ENCODE measurements around the gene SLC35E2B.
A peak's percentile ranks its signal among the peaks of the same experiment; 100 is the strongest.
"Not testable (repeated sequence)": the region's sequence is repeated elsewhere in the genome, so short reads cannot be mapped to it uniquely, and the experiment has no call there.

SLC35E2B gene

DNA sequence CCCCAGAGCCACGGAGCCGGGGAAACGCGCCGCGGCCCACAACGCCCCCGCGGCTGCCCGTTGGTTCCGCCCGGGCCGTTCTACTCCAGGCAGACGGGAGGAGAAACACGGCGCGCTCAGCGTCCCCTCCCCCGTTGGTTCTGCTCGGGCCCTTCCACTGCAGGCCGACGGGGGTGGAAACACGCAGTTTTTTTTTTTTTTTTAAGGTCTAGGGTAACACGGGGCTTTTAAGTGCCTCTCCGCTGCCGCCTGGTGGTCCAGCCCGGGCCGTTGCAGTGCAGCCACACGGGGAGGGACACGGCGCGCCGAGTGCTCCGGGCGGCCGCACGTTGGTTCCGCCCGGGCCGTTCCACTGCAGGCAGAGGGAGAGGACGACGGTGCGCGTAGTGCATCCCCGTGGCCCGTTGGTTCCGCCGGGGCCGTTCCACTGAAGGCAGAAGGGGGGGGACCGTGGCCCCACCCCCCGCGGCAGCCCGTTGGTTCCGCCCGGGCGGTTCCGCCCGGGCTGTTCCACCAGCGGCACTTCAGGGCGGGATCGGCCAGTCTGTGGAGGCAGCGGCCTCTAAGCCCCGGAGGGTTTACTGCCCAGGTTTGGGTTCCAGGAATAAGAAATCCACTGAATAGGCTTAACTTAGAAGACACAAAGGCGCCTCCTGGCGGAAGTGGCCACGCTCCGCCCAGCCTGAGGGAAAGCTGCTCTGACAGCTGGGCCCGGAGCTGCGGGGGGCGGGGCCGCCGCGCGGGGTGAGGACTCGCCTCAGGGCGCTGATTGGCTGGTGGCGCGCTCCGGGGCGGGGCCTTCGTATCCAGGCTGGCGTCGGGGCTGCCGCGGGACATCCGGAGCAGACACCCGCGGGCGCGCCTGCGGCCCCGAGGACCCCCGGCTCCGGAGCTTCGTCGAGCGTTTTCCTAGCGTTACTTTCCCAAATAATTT is at the start of gene SLC35E2B:
SLC35E2B (minus strand) TSS at position 82 of the 934 bp plus-strand sequence. CDS start 16,096 bp downstream, outside the sequence.
- peak; percentile 87 for DNase-seq (ENCODE audit: low spot score)

DNA sequence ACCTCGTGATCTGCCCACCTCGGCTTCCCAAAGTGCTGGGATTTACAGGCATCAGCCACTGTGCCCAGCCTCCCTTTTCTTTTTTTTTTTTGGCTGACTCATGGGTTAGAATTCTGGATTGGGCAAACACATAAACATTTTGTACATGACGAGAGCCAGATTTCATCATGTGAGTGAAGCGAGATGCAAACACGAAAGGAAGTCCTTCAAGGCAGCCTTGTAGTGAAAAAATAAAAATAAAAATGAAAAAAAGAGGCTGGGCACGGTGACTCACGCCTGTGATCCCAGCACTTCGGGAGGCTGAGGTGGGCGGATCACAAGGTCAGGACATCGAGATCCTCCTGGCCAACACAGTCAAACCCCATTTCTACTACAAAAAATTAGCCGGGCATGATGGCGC is 48.4 kb upstream of the SLC35E2B start:
- DNase-seq (ENCODE audit: low spot score): not testable (repeated sequence)

DNA sequence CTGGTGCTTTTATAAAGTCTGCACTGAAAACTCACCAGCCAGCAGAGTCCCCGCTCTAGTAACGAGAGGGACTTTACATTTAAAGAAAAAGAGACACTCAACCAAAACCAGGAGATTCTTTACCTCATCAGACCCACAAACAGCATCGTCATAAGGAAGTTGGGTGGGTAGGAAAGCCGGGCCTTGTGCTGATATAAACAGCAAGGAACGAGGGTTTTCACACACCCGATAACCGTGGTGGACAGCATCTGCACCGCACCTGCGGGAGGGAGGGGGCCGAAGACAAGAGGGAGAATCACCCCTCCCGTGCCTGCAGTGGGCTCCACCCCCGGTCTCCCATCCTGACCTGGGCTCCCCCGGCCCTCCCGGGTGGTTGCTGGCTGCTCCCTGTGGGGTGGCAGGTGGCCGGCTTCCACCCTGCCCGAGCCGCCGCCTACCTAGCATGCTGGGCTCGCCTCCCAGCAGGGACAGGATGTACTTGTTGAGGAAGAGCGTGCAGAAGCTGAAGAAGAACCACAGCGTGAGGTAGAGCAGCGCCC is 46.3 kb upstream of the SLC35E2B start:
- not testable (repeated sequence) for DNase-seq (ENCODE audit: low spot score)

DNA sequence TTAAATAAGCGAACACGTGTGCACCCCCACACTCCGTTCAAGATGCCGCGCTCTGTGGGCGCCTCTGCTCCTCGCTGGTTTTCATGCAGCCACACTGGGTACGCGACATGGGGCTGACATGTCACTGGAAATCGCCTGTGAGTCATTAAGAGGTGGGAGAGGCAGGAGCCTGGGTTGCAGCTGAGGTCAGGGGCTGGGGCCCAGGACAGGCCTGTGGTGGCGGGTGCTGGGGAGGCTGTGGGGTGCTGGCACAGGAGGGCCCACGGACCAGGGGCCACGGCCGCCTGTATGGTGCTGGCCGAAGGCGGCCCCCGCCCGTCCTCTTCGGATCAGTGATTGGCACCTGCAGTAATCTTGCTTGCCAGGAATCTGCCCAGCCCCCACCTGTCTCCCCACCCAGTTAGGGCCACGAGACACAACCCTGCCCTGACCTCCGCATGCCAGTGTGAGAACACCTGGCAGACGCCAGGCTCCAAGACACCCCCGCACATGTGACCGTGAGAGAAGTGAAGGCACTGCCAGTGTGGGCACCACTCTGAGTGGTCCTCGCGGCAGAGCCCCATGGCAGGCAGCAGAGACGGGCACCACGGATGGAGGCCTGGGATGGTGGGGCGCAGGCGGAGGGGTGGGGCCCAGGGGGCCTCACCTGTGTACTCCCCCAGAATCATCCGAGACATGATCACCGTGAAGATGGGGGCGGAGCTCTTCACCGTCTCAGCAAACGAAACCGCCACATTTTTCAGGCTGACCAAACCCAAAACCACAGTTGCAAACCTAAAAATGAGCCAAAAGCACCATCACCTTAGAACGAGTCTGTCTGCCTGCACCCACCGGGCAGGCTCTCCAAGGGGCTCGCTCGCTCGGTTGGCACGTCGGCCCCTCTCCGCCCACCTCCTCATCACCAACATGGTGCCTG is 45.3 kb upstream of the SLC35E2B start:
- DNase-seq (ENCODE audit: low spot score): not testable (repeated sequence)

DNA sequence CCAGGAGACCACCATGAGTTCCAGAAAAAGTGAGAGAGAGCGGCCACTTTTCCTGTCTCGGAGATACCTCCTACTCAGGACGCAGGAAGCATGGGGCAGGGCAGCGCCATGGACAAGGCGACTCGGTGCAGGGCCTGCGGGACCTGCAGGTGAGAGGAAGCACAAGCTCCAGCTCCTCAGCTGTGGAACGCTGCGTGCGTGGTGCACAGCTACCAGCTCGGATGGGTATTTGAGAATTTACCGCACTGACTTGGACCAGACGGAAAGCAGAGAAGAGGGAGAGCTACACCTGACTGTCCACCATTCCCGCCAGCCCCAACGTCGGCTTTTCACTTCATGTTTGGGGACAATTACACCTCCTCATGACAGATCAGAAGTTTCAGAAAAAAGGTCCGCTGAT is 39.8 kb upstream of the SLC35E2B start:
- no peak for DNase-seq (ENCODE audit: low spot score)

DNA sequence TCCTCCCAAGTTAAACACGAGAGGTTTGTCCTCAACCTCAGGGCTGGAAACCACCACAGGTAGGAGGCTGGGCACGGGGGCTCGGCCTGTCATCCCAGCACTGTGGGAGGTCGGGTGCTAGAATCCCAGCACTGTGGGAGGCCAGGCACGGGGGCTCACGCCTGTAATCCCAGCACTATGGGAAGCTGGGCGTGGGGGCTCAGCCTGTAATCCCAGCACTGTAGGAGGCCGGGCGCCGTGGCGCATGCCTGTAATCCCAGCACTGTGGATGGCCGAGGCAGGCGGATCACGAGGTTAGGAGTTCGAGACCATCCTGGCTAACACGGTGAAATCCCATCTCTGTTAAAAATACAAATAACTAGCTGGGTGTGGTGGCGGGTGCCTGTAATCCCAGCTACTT is 38.3 kb upstream of the SLC35E2B start:
- DNase-seq (ENCODE audit: low spot score): no peak

DNA sequence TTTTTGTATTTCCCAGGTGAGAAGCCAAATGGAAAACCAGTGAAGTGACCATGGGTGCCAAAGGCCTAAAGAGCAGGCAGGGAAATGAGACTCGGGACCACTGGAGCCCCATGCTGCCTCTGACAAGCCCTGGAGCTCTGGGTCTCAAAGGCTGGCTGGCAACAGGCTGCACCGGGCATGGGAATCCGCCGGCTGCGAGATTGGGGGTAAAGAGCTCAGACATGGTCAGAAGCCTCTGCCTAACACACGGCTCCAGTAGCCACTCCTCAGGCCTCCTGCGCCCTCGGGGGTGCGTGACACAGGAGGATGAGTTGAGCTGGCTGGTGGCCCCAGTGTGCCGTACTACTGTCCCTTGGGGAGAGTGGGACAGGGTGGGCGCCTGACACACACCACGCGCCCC is 37.6 kb upstream of the SLC35E2B start:
- not testable (repeated sequence) for DNase-seq (ENCODE audit: low spot score)

DNA sequence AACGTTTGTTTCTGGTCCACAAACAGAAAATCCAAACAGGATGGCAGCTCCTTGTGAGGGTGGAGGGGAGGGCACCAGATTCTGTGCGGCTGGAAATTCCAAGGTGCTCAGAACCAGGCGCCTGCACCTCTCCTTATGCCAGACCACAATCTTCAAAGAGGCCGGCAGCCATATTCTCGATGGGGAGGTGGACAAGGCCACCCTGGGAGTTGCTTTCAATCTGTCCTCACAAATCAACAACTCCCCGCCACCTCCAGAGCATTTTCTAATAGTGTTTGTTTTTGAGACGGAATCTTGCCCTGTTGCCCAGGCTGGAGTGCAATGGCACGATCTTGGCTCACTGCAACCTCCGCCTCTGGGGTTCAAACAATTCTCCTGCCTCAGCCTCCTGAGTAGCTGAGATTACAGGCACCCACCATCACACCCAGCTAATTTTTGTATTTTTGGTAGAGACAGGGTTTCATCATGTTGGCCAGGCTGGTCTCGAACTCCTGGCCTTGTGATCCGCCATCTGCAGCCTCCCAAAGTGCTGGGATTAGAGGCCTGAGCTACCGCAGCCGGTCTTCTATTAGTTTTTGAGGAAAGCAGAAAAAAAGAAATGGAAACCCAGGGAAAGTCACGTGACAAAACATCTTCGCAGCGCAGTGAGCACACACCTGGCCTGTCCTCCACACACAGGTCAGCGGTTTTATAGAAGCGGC is 36.7 kb upstream of the SLC35E2B start:
- DNase-seq (ENCODE audit: low spot score): not testable (repeated sequence)

DNA sequence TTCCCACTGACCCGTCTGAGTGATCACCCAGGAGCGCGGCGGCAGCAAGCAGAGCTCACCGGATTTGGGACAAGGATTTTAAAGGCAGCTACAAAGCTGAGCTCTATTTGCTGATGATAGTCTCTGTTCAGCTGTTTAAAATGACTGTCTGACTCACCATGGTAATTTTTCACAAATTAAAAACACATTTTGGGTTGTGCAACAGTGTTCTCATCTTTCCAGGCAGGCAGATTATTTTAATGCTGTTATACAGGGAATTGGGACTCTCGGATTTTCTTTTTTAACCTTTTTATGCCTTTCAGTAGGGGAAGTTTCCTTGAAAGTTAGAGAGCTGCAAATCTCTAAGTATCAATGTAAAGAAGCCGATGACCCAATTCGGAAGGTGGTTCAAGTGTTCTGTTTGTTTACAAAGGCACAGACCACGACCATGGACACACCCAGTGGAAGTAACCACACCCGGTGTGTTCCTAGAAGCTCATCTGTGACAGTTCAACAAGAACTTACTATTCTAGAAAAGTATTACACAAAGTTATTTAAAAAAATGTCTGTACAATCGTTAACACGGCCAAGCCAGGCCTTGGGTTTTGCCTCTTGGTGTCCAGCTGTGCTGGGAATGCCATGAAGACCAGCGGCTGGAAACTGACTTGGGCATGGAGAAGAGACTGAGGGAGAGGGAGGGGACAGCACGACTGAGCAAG is 35.9 kb upstream of the SLC35E2B start:
- DNase-seq (ENCODE audit: low spot score): peak; percentile 1

DNA sequence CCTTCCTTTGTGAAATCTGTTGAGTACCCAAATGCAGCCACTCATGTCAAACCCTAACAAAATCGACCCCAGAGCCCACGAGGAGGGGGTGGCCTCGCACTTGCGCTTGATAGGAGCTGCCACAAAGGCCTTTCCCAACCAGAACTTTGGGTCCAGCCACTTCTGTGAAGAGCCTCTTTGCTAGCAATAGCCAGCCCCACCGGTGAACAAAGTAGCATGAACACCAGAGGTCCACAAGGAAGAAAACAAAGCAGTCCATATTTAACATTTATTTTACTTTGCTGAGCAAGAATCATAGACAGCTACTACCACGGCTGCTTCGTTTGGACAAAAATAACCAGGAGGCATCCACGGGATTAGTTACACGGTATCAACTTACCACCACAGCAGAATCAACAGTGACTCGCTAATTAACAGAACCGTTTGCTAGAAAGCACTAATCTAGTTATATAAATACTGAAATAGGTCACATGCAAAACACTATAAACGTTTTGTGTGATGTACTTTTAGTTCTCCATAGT is 34.6 kb upstream of the SLC35E2B start:
- DNase-seq (ENCODE audit: low spot score): not testable (repeated sequence)

DNA sequence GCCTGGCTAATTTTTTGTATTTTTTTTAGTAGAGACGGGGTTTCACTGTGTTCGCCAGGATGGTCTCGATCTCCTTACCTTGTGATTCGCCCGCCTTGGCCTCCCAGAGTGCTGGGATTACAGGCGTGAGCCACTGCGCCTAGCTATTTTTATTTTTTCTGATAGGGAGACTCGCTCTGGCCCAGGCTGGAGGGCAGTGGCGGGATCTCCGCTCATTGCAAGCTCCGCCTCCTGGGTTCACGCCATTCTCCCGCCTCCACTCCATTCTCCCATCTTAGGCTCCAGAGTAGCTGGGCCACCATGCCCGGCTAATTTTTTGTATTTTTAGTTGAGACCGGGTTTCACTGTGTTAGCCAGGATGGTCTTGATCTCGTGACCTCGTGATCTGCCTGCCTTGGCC is 33.5 kb upstream of the SLC35E2B start:
- DNase-seq (ENCODE audit: low spot score): not testable (repeated sequence)

DNA sequence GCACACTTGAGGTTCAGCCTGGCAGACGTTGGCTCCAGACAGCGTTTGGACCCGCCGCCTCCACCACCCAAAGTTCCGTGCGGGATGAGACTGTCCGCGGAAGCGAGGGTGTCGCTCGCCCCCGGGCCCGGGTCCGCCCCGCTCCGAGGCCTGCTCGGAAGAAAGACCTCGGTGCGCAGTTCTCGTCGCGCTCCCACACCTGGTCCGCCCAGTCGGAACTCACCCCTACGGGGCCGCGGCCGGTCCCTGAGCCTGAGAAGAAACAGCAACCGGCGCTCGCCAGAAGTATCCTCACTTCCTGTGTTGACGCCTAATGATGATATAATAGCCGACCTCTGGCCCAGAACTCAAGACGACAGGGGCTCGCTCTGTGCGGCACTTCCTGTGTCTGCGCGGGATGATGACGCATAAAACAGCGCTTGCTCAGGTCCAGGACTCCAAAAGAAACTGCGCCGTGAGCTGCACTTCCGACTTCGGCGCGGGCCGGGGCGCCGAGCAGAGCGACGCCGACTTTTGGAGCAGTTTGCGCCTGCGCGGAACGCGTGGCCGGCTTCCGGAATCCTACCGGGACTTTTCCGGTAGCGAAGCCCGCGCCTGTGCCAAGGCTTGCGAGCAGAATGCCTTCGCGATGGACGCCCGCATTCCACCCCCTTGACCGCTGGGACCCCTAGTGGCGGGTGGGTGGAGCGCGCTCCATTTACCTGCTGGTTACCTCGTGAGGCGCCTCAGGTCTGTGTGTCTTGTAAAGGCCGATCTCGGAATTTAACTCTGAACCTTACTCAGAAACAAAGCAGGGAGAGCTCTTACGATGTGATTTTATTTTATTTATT is 31.7 kb upstream of the SLC35E2B start, which contains the start of gene CDK11A:
CDK11A (minus strand) TSS at position 323 of the 830 bp plus-strand sequence. CDS start 1,539 bp downstream, outside the sequence.
- peak; percentile 97 for DNase-seq (ENCODE audit: low spot score)

DNA sequence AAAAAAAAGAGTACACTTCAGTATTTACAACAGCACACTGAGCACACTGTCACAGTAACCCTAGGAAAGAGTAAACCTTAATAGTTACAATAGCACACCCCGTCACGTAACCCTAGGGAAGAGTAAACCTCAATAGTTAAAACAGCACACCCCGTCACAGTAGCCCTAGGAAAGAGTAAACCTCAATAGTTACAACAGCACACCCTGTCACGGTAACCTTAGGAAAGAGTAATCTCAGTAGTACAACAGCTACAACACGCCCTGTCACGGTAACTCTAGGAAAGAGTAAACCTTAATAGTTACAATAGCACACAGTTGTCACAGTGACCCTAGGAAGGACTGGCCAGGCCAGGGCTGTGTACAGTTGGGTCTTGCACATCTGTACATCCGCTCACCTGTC is 28.6 kb upstream of the SLC35E2B start:
- no peak for DNase-seq (ENCODE audit: low spot score)

DNA sequence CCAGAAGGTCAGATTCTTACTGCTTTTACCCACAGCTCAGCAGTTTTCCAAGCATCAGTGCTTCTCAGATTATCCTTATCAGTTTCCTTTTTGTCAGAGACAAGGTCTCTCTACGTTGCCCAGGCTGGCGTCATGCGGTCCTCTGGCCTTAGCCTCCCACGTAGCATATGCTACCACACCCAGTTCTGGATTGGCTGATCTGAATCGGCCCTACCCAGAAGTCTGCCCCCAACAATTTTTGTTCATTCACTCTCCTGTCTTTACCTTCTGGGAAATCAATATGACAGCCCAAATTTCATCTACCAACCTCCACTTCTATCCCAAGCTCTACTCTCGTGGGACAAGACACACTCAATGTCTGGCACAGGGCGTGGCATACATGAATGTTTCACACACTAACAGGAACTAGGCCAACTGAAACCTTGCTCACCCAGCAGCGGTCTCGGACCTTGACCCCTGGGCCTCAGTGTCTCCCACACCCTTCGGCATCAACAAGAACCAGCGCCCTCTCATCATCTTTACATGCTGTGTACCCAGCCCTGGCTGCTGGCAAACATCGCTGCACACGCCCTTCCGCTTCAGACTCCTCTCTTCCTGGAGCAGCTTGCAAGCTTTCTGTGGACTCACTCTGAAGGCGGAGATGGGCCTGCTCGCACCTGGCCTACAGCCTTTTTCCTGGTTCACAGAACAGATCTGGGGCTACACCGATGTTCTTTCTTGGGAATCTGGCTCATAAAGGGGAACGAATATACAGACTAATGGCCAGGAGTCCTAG is 22.7 kb upstream of the SLC35E2B start:
- DNase-seq (ENCODE audit: low spot score): not testable (repeated sequence)

DNA sequence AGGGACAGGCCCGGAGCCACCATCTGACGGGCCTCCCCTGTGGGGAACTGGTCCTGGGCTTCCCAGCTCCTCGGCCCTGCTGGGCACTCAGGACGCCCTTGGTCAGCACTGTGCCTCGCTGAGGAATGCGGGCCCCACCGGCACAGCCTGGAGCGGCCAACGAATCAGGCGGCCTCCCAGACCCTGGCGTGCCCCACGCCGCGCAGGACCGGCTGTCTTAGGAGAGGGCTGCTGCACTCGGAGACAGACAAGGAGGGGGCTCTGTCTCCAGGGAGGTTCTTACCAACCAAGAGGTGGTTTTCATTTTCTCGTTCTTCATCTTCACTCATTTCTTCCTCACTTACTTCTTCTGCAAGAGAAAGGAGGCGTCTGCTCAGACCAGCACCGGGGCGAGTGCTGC is 15.3 kb upstream of the SLC35E2B start:
- not testable (repeated sequence) for DNase-seq (ENCODE audit: low spot score)

DNA sequence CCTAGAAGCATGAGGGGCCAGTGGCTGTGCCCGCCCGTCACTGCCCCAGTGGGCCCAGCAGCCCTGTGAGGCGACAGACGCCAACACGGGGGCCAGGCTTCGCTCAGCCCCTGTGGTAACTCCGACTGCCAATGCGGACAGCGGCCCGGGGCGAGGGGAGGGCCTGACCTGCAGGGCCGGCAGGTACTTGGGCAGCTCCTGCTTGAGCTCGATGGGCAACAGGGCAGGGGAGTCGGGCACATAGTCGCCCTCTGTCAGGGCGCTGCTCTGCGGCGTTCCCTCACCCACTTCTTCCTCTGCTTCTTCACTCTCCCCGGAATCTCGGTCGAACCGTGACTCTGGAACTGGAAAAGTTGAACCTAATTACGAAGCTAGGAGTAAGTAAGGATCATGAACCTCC is 14.6 kb upstream of the SLC35E2B start:
- DNase-seq (ENCODE audit: low spot score): not testable (repeated sequence)

DNA sequence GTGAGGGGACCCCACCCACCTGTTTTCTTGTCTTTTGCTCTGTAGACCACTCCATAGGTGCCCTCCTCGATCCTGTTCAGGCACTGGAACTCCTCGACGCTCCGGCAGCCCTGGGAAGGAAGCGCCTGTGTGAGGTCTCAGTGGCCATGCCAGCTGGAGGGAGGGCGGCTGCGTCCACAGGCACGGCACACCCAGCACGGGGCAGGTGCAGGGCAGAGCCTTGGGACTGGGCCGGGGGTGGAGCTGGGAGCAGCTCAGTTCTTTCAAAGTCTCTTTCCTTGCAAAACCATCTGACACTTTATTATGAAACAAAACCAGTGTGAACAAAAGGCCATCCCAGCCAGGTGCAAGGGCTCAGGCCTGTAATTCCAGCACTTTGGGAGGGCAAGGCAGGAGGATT is 13.0 kb upstream of the SLC35E2B start:
- not testable (repeated sequence) for DNase-seq (ENCODE audit: low spot score)

DNA sequence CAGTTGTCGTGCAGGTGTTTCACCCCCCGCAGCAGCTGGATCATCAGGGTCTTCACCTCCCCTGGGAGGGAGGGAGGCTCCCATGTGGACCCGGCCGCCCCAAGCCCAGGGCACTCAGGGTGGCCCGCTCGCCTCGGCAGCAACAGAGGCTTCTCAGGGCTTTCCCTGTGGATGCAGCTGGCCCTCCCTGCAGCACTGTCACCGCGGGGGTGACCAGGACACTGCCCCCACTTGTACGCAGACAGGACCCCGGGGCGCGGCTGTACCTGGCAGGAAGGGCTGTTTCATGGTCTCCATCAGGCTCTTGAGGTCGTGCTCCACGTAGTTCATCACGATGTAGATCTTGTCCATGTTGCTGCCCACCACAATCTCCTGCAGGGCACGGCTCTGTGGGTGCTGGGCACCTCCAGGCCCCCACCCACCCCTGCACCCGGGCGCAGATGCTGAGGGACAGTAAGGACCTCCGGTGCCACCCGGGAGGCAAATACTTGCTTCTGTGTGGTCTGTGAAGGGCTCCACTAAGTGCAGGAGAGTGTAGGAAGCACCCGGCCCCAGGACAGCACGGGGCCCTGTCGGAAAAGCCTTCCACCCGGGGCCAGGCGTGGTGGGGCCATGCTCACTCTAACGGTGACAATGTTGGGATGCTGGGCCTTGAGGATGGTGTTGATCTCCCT is 11.8 kb upstream of the SLC35E2B start:
- DNase-seq (ENCODE audit: low spot score): not testable (repeated sequence)

Measured in kidney tubule cell (primary cell).